A204.1 (cell line): ENCODE measurements around the gene CYYR1.

Experiments
- FAIRE-seq: peaks from 2 replicates; lab custom pipeline; 2012; peaks lifted over from hg19 to GRCh38; lab: Jason Lieb, UNC

Gene CYYR1

DNA sequence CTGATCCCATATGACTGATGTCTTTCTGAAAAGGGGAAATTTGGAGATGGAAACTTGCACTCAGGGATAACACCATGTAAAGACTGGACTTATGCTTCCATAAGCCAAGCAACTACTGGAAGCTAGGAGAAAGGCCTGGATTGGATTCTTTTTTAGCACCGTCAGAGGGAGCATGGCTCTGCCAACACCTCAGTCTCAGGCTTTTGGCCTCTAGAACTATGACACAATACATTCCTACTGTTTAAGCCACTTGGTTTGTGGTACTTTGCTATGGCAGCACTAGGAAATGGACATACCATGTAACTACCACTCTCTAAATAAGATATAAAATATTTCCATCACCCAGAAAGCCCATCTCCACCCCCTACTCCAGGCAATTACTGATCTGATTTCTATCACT is 139.7 kb downstream of the CYYR1 start:
- no peak for FAIRE-seq

- FAIRE-seq = no peak
These were observed 140.7 kb downstream of the CYYR1 start for GRCh38 chr21:26432410-26432809.

GRCh38 chr21:26425576-26425975 is 147.5 kb downstream of the CYYR1 start:
- FAIRE-seq = no peak

DNA sequence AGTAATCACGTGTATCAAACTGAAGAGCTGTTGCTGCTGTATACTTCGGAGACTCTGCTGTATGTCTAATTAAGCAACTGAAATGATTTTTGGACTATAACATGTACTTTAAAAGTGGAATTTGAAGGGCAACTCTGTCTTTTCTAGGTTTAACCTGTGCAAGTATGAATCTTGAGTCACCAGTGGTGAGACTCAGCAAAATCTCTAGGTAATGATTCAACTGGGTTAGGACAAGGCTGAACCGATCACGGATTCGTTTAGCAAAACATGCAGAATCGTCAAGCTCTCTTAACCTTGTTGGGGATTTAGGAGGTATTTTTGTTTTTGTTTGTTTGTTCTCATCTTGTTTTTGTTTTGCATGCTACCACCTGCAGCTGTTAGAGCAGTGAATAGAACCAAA is 149.6 kb downstream of the CYYR1 start:
- no peak for FAIRE-seq

DNA sequence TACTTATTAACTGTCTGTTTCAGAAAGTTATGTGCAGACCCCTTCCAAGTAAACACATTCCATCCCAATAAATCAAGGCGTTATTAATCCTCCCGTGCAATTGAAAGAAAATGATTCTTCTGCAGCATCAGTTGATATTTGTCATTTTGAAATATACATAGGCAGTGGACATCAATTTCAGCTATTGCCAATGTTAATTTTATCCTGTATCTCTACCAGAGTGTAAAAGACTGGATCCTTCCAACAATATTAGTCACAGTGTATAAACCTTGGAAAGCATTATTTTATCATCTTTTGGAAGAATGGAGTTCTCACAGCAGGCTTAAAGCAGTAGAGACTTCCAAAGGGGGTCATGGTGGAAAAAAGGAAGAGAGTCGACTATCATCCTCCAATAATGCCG is 150.4 kb downstream of the CYYR1 start:
- FAIRE-seq = no peak

DNA sequence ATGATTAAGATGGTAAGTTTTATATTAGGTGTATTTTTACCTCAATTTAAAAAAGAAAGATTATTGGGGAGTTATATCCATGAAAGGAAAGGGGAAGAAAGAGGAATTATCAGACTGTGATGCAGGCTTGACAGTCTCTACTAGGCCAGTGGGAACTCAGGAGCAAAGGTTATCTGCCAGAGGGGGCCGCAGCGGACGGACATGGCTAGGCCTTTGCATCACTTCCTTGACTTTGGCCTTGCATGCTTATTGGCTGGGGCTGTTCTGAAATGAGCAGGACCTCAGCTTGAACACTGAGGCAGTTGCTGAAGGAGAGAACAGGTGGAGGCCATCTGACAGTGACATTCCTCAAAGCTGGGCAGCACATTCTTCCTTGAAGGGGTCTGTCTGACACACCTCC is 150.9 kb downstream of the CYYR1 start:
- FAIRE-seq = no peak

GRCh38 chr21:26421724-26422123 is 151.4 kb downstream of the CYYR1 start:
- FAIRE-seq = no peak
